D721Med (cell line): Measurements from ENCODE around the gene AZIN2.
"Not testable (repeated sequence)": the region's sequence is repeated elsewhere in the genome, so short reads cannot be mapped to it uniquely, and the experiment has no call there.

Experiments
- DNase-seq: peaks from one replicate; pipeline ENCODE4 v3.0.0; 2011; ENCODE audit warnings: low spot score; ENCODE audit not compliant: insufficient read length
- FAIRE-seq: peaks from 2 replicates; lab custom pipeline; 2011; peaks lifted over from hg19 to GRCh38; lab: Jason Lieb, UNC
- TF ChIP-seq, protein P1 (sequence below): IDR thresholded peaks from 2 replicates; pipeline ENCODE4 v1.5.1; 2012; ENCODE audit warnings: mild to moderate bottlenecking, control low read depth; ENCODE audit not compliant: insufficient read depth; ENCODE audit errors: missing control alignments

Gene AZIN2

DNA sequence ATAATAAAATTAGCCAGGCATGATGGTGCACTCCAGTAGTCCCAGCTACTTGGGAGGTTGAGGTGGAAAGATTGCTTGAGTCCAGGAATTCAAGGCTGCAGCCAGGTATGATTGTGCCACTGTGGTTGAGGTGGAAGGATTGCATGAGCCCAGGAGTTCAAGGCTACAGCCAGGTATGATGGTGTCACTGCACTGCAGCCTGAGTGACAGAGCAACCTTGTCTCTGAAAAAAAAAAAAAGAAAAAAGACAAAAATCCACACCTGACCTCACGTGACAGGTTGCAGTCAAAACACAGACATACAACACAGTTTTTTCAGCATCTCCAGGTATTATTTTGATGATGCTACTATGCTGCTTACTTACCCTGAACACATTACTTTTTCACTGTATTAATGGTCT lies 39.9 kb upstream of the AZIN2 start:
- TF ChIP-seq, protein P1, sequence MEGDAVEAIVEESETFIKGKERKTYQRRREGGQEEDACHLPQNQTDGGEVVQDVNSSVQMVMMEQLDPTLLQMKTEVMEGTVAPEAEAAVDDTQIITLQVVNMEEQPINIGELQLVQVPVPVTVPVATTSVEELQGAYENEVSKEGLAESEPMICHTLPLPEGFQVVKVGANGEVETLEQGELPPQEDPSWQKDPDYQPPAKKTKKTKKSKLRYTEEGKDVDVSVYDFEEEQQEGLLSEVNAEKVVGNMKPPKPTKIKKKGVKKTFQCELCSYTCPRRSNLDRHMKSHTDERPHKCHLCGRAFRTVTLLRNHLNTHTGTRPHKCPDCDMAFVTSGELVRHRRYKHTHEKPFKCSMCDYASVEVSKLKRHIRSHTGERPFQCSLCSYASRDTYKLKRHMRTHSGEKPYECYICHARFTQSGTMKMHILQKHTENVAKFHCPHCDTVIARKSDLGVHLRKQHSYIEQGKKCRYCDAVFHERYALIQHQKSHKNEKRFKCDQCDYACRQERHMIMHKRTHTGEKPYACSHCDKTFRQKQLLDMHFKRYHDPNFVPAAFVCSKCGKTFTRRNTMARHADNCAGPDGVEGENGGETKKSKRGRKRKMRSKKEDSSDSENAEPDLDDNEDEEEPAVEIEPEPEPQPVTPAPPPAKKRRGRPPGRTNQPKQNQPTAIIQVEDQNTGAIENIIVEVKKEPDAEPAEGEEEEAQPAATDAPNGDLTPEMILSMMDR, result no peak

DNA sequence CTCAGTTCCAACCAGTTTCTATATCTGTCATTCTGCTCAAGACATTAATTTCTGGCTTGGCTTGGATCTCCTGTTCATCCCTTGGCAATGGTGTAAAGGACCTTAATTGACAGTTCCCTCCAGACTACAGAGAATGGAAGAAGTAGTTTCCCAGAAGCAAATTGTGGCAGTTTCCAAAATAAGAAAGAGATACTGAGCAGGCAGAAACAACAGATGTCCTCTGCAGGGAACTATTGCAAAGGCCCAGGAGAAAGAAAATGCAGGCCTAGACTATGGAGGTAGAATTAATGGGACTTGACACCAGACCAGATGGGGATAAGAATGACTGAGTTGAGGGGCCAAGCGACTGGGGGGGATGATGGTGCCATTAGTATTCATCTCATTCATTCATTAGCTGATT lies 38.1 kb upstream of the AZIN2 start:
- FAIRE-seq (no peak), DNase-seq (no peak)
- TF ChIP-seq, protein P1, result no peak

More for the DNA sequence above, 39.9 kb upstream of the AZIN2 start:
- FAIRE-seq (no peak), DNase-seq (no peak)

DNA sequence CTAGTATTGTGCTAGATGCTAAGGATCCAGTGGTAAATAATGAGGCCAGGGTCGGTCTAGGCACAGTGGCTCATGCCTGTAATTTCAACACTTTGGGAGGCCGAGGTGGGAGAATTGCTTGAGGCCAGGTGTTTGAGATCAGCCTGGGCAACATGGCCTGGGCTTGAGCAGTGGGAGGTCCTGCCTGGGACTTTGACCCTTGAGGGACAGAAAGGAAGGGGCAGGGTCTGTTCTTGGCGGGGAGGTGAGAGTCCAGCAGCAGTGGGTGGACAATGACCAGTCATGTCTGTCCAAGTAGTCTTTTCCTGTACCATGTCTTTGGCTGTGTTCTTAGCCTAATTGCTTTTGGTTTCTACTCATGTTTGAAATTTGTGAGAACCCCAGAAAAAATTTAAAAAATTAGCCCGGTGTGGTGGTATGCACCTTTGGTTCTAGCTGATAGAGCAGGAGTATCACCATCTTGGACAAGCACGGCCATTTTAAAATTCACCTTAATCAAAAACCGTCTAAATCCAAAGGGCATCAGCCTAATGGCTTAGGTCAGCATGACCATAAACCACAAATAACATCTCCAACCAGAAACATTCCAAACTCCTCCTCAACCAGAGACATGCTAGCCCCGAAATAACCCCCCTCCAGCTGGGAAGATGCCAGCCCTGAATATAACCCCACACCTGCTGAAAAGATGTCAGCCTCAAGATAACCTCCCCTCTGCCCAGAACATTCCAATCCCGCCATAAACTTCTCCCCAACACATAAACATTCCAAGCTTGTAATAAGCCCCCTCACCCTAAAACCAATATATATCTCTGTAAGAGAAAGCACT lies 37.5 kb upstream of the AZIN2 start:
- TF ChIP-seq, protein P1, result no peak
- no peak for DNase-seq
- FAIRE-seq, result no peak

DNA sequence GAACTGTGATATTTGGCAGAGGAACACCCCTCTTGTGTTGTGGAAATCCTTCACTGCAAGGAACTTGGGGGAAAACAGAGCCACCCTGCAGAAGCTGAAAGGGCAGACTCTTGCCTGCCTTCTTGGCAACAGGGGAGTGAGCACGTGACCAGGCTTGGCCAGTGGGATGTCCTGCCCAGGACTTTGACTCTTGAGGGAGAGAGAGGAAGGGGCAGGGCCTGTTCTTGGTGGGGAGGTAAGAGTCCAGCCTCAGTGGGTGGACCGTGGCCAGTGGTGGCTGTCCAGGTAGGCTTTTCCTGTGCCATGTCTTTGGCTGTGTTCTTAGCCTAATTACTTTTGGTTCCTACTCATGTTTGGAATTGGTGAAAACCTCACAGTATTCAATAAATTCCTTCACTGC lies 35.7 kb upstream of the AZIN2 start:
- TF ChIP-seq, protein P1, result no peak
- no peak for DNase-seq
- FAIRE-seq, result no peak

DNA sequence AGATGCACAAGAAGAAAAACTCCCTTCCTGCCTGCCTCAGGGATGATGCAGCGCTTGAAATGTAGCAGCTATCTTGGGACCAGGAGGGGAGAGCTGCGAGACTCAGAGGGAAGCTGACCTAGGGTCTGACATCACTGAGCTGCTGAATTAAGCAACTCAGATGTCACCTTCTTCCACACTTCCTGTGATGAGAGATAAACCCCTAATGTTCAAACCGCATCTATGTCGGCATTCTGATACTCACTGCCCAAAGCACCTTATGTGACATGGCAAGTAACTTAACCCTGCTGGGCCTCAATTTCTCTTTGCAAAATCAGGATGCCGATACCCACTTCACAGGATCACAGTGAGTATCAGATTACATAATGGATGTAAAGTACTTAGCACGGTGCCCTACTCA lies 35.1 kb upstream of the AZIN2 start:
- no peak for DNase-seq
- TF ChIP-seq, protein P1, result no peak
- no peak for FAIRE-seq

DNA sequence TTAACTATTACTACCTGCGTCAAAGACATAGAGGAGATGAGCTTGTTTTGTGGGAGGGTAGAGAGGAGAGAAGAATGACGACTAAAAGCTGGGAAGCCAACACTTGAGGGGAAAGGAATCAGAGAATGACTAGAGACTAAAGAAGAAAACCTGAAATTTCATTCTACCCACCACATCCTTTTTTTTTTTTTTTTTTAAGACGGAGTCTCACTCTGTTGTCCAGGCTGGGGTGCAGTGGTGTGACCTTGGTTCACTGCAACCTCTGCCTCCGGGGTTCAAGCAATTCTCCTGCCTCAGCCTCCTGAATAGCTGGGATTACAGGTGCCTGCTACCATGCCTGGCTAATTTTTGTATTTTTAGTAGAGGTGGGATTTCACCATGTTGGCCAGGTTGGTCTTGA lies 34.7 kb upstream of the AZIN2 start:
- not testable (repeated sequence) for FAIRE-seq, DNase-seq

DNA sequence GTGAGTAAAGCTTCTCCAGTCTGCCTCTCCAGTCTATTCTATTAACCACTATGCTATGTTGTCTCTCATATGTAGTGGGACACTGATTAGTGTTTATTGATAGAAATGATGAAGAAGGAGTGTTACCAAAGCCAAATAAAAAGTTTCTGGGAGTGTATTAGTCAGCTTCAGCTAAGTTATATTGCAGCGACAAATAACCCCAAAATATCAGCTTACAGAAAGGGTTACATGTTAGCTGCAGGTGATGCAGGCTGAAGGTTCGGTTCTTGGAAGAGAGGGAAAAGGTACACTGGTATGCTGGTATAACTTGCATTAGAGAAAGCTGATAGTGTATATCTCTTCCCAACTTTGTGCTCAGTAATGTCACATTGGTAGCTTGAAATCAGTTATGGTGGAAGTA lies 33.7 kb upstream of the AZIN2 start:
- DNase-seq, result no peak
- TF ChIP-seq, protein P1, result no peak
- FAIRE-seq, result no peak
